K562 (cell line): ENCODE results near the gene CTBP2. TPM values are rescaled to one million over a fixed set of nuclear protein-coding genes. Genes with fewer than 3 reads are reported as not detected.

Experiments used
- ATAC-seq: fragments of 200-7000 bp; cut with Tn5 transposase; 3 replicates; pipeline ENCODE4 v1.9.1; 2020; ENCODE audit warnings: moderate library complexity
- BruUV-seq: library from RNA; stranded (reverse); fragments of 400-500 nt; replicated peaks from 2 replicates; lab custom pipeline; 2021; lab: Mats Ljungman, UMichigan
- CTCF ChIA-PET: fragments of 300-600 bp; formaldehyde crosslinking; extraction: SDS; loops from one replicate; lab custom pipeline; 2021; ENCODE audit warnings: low intra/inter-chr PET ratio; lab: Yijun Ruan, JAX
- POLR2A ChIA-PET: fragments of 300-600, 350-650 bp; sonication (Branson Sonifier 250); formaldehyde crosslinking; extraction: SDS; loops from one replicate; lab custom pipeline; 2021; ENCODE audit warnings: antibody characterized with exemption, inconsistent platforms; lab: Yijun Ruan, JAX
- DNase-seq, 4 experiments: peaks; one replicate each; pipeline versions ENCODE4 v3.0.0 to v3.0.0-alpha.2; 2011 to 2018; ENCODE audit warnings: low spot score in 3 of 4, mixed read lengths in 3 of 4; ENCODE audit errors: extremely low read depth in 1 of 4
- FAIRE-seq: peaks from 2 replicates; lab custom pipeline; 2011; peaks lifted over from hg19 to GRCh38; lab: Jason Lieb, UNC
- H2AFZ ChIP-seq: 2 replicates; pipeline ENCODE4 v1.6.0; 2011; ENCODE audit warnings: low read depth, low read length, control low read depth, inconsistent platforms
- H3K27ac ChIP-seq: fragments of 200-600 bp; 3 replicates; pipeline ENCODE4 v1.8.0; 2011; ENCODE audit warnings: low read depth, mild to moderate bottlenecking, control low read depth, inconsistent platforms, low read length, moderate library complexity, mixed read lengths; ENCODE audit errors: extremely low read depth
- H3K27me3 ChIP-seq, 2 experiments: fragments of 300-600 bp in 1 of 2; 2 replicates in 1 of 2; 3 replicates in 1 of 2; pipeline versions ENCODE4 v1.6.0 to v1.8.0; 2011; ENCODE audit warnings: inconsistent platforms in 2 of 2, low read length in 2 of 2, mild to moderate bottlenecking in 1 of 2, mixed read lengths in 1 of 2, moderate library complexity in 1 of 2; ENCODE audit not compliant: control insufficient read depth in 2 of 2, insufficient read depth in 2 of 2
- H3K36me3 ChIP-seq: fragments of 300-600 bp; 3 replicates; pipeline ENCODE4 v1.8.0; 2011; ENCODE audit warnings: mild to moderate bottlenecking, low read length, inconsistent platforms; ENCODE audit not compliant: control insufficient read depth, insufficient read depth
- H3K4me1 ChIP-seq, 2 experiments: fragments of 200-600 bp in 1 of 2; replicated peaks in 1 of 2; 2 replicates in 1 of 2; 3 replicates in 1 of 2; pipeline versions ENCODE4 v1.5.1 to v1.8.0; 2011; ENCODE audit warnings: inconsistent platforms in 2 of 2, low read length in 2 of 2, mild to moderate bottlenecking in 1 of 2, mixed read lengths in 1 of 2, moderate library complexity in 1 of 2; ENCODE audit not compliant: control insufficient read depth in 2 of 2, insufficient read depth in 2 of 2
- H3K4me2 ChIP-seq: 2 replicates; pipeline ENCODE4 v1.6.1; 2011; ENCODE audit warnings: low read length, control low read depth, inconsistent platforms, mixed read lengths; ENCODE audit not compliant: insufficient read depth
- H3K4me3 ChIP-seq: fragments of 200-600 bp; sonication (generic), shearing (Covaris generic); 2 replicates; pipeline ENCODE4 v1.5.1; 2016; ENCODE audit warnings: control low read depth, inconsistent platforms
- H3K79me2 ChIP-seq: fragments of 200-600 bp; 3 replicates; pipeline ENCODE4 v1.8.0; 2011; ENCODE audit warnings: low read length, inconsistent platforms; ENCODE audit not compliant: control insufficient read depth, insufficient read depth
- H3K9ac ChIP-seq, 2 experiments: 2 replicates each; pipeline versions ENCODE4 v1.6.0 to v1.6.1; 2011; ENCODE audit warnings: low read depth in 2 of 2, low read length in 2 of 2, control low read depth in 1 of 2, inconsistent platforms in 1 of 2, mild to moderate bottlenecking in 1 of 2, mixed read lengths in 1 of 2; ENCODE audit not compliant: insufficient read depth in 1 of 2
- H3K9me1 ChIP-seq: one replicate; pipeline ENCODE4 v1.6.0; 2011; ENCODE audit warnings: inconsistent platforms, mild to moderate bottlenecking, low read length, moderate library complexity; ENCODE audit not compliant: control insufficient read depth, insufficient read depth
- H3K9me3 ChIP-seq: replicated peaks from 2 replicates; pipeline ENCODE4 v1.5.1; 2011; ENCODE audit warnings: low read depth, low read length, inconsistent platforms; ENCODE audit not compliant: control insufficient read depth, insufficient read depth
- H4K20me1 ChIP-seq: replicated peaks from 2 replicates; pipeline ENCODE4 v1.6.1; 2011; ENCODE audit warnings: low read length, inconsistent platforms, mixed read lengths; ENCODE audit not compliant: control insufficient read depth, insufficient read depth
- EGR1 ChIP-seq: fragments of 450-650 bp; conservative IDR thresholded peaks from 2 replicates; pipeline ENCODE4 v1.6.1; 2017; ENCODE audit warnings: mild to moderate bottlenecking
- ELF4 ChIP-seq: fragments of 450-650 bp; formaldehyde crosslinking; IDR thresholded peaks from 2 replicates; pipeline ENCODE4 v1.4.0; 2022; ENCODE audit warnings: missing genetic modification characterization
- GATAD2B ChIP-seq: fragments of 450-650 bp; IDR thresholded peaks from 2 replicates; pipeline ENCODE4 v1.6.1; 2017; ENCODE audit warnings: mild to moderate bottlenecking, borderline replicate concordance
- HDAC3 ChIP-seq: fragments of 450-650 bp; IDR thresholded peaks from 2 replicates; pipeline ENCODE4 v1.6.1; 2018; ENCODE audit warnings: borderline replicate concordance, mild to moderate bottlenecking, moderate library complexity; ENCODE audit not compliant: partially characterized antibody
- HIVEP1 ChIP-seq: fragments of 250-450 bp; sonication (Bioruptor Pico); IDR thresholded peaks from 2 replicates; pipeline ENCODE4 v1.4.0; 2020; ENCODE audit warnings: mild to moderate bottlenecking
- HNRNPK ChIP-seq: fragments of 200-400 bp; formaldehyde crosslinking; IDR thresholded peaks from one replicate; pipeline ENCODE4 v1.6.1; 2018; ENCODE audit warnings: mild to moderate bottlenecking, low read depth, low read length; ENCODE audit not compliant: poor library complexity, severe bottlenecking
- HSF4 ChIP-seq: fragments of 250-450 bp; sonication (Bioruptor Pico); IDR thresholded peaks from 2 replicates; pipeline ENCODE4 v2.1.2; 2022; ENCODE audit warnings: mild to moderate bottlenecking, moderate library complexity, borderline replicate concordance
- MEF2A ChIP-seq: IDR thresholded peaks from 2 replicates; pipeline ENCODE4 v1.6.1; 2011; ENCODE audit warnings: low read depth, mild to moderate bottlenecking, low read length, moderate library complexity; ENCODE audit not compliant: control insufficient read depth
- NCOA1 ChIP-seq: fragments of 450-650 bp; IDR thresholded peaks from 2 replicates; pipeline ENCODE4 v1.6.1; 2016; ENCODE audit warnings: low read depth
- NR2F6 ChIP-seq: fragments of 450-650 bp; formaldehyde crosslinking; IDR thresholded peaks from 2 replicates; pipeline ENCODE4 v1.4.0; 2020; ENCODE audit warnings: mild to moderate bottlenecking
- SMARCA5 ChIP-seq: fragments of 450-650 bp; IDR thresholded peaks from 2 replicates; pipeline ENCODE4 v1.6.1; 2016
- ZFP1 ChIP-seq: fragments of 450-650 bp; formaldehyde crosslinking; IDR thresholded peaks from 2 replicates; pipeline ENCODE4 v1.4.0; 2020; ENCODE audit warnings: mild to moderate bottlenecking, mixed read lengths
- ZNF124 ChIP-seq: sonication (generic); formaldehyde crosslinking; IDR thresholded peaks from 2 replicates; pipeline ENCODE4 v1.8.1; 2022; ENCODE audit warnings: missing genetic modification reagents
- ZNF239 ChIP-seq: fragments of 250-450 bp; sonication (Bioruptor Pico); IDR thresholded peaks from 2 replicates; pipeline ENCODE4 v1.4.0; 2020; ENCODE audit warnings: mild to moderate bottlenecking
- WGBS: fragments of 100-300 bp; shearing (Covaris generic); methylation state at CpG from one replicate; pipeline ENCODE4 v1.1.6; 2016; ENCODE audit warnings: low coverage, mixed read lengths; ENCODE audit not compliant: insufficient coverage; ENCODE audit errors: missing lambda C conversion rate; 5-methylcytosine and 5-hydroxymethylcytosine counted together
- in situ Hi-C: fragments of 300-500 bp; cut with MboI; formaldehyde crosslinking; loops from 4 replicates; pipeline ENCODE4 v1.15.0; 2018; ENCODE audit warnings: inconsistent platforms, mixed read lengths
- intact Hi-C: fragments of 100-400 bp; cut with micrococcal nuclease; formaldehyde crosslinking; loops from 2 replicates; pipeline ENCODE4 v1.14.2; 2022
- polyA plus RNA-seq, 8 experiments: library from polyadenylated mRNA; depleted of rRNA in 4 of 8; stranded (reverse) in 5 of 8; unstranded in 3 of 8; fragments of >200 nt; fragmentation: Nextera tagmentation in 2 of 8; fragmentation: Illumina TruSeq in 1 of 8; extraction: Ambion mirVana in 2 of 8; extraction: Trizol in 1 of 8; gene quantifications; 2 replicates each; pipeline versions ENCODE4 v1.2.1 to v1.2.3, GENCODE V29; 2011 to 2014; ENCODE audit warnings: inconsistent platforms in 1 of 8, missing spikeins in 1 of 8
- total RNA-seq, 7 experiments: library from RNA; depleted of rRNA in 6 of 7; stranded (reverse); fragments of >200 nt in 6 of 7; fragmentation: Illumina TruSeq in 2 of 7; extraction: Trizol in 2 of 7; gene quantifications; 2 replicates each; pipeline versions ENCODE4 v1.2.1 to v1.2.3, GENCODE V29; 2011 to 2021; ENCODE audit warnings: low replicate concordance in 1 of 7
- TF ChIP-seq, protein P1 (sequence below): fragments of 450-650 bp; IDR thresholded peaks from 2 replicates; pipeline ENCODE4 v1.6.1; 2018; ENCODE audit warnings: mild to moderate bottlenecking, low read depth; ENCODE audit not compliant: partially characterized antibody
- TF ChIP-seq, protein P2 (sequence below): sonication (generic); formaldehyde crosslinking; IDR thresholded peaks from 2 replicates; pipeline ENCODE4 v1.8.0; 2022; ENCODE audit warnings: mild to moderate bottlenecking, missing genetic modification reagents
- TF ChIP-seq, protein P3 (sequence below): sonication (generic); formaldehyde crosslinking; IDR thresholded peaks from 2 replicates; pipeline ENCODE4 v1.8.1; 2023; ENCODE audit warnings: missing genetic modification reagents, mild to moderate bottlenecking, borderline replicate concordance

CTBP2 gene
- total and polyA plus RNA-seq, 9 of the 15 experiments (the other 6 are each of a cell fraction or from before 2014, with no cell fraction given) = 1.3 to 8.8 (median 5.1) TPM

DNA sequence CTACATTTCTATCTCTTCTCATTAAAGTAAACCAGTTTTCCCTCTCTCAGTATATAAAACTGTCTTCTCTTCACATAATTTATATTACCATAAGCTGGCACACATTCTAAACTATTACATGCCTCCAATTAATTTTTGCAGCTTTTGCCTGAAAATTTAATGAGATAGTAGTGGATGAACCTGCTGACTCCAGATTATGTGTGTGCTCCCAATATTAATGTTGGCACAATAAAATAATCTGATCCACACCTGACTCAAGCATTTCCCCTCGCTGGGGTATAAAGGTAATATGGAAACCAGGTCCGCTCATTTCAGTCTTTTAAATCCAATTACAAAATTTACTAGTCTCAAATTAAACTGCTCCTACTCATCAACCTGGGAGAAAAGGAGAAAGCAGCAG, 63.4 kb downstream of the CTBP2 start:
- Histone ChIP-seq H3K79me2 (peaks cover 87% of the 10 kb centered on the region), H3K27ac (no peak overlapping the region), H4K20me1 (peaks cover 33% of the 10 kb centered on the region; the same call in 1 of the 2 replicates), H3K27me3 (no peaks in the 10 kb centered on the region), H3K9me3 (no peaks in the 10 kb centered on the region), H3K4me1 (no peaks in the 10 kb centered on the region; a peak in 1 of 5 replicates), H3K4me2 (no peak overlapping the region), H3K36me3 (peaks cover 17% of the 10 kb centered on the region; the same call in 2 of the 3 replicates), H3K9ac (no peak overlapping the region), H3K4me3 (no peak overlapping the region), H2AFZ (no peak overlapping the region), H3K9me1 (no peaks in the 10 kb centered on the region)
- intact Hi-C loops (no loop called here), in situ Hi-C loops (no loop called here)
- CTCF ChIA-PET = no interaction called here
- no peak for ATAC-seq
- no TSS peak for BruUV-seq
- POLR2A ChIA-PET = no interaction called here
- FAIRE-seq = no peak
- 94% methylated on average over 2 of the region's 2 CpGs for WGBS
- DNase-seq = no peak
- TF ChIP-seq ZNF239 = no peak
- TF ChIP-seq HNRNPK = no peak
- TF ChIP-seq, protein P1, sequence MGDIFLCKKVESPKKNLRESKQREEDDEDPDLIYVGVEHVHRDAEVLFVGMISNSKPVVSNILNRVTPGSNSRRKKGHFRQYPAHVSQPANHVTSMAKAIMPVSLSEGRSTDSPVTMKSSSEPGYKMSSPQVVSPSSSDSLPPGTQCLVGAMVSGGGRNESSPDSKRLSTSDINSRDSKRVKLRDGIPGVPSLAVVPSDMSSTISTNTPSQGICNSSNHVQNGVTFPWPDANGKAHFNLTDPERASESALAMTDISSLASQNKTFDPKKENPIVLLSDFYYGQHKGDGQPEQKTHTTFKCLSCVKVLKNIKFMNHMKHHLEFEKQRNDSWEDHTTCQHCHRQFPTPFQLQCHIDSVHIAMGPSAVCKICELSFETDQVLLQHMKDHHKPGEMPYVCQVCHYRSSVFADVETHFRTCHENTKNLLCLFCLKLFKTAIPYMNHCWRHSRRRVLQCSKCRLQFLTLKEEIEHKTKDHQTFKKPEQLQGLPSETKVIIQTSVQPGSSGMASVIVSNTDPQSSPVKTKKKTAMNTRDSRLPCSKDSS = no peak
- TF ChIP-seq HIVEP1 (CRISPR knock-in tag) = no peak
- no peak for TF ChIP-seq NCOA1
- TF ChIP-seq GATAD2B = no peak
- TF ChIP-seq, protein P2, sequence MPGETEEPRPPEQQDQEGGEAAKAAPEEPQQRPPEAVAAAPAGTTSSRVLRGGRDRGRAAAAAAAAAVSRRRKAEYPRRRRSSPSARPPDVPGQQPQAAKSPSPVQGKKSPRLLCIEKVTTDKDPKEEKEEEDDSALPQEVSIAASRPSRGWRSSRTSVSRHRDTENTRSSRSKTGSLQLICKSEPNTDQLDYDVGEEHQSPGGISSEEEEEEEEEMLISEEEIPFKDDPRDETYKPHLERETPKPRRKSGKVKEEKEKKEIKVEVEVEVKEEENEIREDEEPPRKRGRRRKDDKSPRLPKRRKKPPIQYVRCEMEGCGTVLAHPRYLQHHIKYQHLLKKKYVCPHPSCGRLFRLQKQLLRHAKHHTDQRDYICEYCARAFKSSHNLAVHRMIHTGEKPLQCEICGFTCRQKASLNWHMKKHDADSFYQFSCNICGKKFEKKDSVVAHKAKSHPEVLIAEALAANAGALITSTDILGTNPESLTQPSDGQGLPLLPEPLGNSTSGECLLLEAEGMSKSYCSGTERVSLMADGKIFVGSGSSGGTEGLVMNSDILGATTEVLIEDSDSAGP (CRISPR knock-in tag) = no peak
- TF ChIP-seq EGR1 = no peak
- TF ChIP-seq, protein P3, sequence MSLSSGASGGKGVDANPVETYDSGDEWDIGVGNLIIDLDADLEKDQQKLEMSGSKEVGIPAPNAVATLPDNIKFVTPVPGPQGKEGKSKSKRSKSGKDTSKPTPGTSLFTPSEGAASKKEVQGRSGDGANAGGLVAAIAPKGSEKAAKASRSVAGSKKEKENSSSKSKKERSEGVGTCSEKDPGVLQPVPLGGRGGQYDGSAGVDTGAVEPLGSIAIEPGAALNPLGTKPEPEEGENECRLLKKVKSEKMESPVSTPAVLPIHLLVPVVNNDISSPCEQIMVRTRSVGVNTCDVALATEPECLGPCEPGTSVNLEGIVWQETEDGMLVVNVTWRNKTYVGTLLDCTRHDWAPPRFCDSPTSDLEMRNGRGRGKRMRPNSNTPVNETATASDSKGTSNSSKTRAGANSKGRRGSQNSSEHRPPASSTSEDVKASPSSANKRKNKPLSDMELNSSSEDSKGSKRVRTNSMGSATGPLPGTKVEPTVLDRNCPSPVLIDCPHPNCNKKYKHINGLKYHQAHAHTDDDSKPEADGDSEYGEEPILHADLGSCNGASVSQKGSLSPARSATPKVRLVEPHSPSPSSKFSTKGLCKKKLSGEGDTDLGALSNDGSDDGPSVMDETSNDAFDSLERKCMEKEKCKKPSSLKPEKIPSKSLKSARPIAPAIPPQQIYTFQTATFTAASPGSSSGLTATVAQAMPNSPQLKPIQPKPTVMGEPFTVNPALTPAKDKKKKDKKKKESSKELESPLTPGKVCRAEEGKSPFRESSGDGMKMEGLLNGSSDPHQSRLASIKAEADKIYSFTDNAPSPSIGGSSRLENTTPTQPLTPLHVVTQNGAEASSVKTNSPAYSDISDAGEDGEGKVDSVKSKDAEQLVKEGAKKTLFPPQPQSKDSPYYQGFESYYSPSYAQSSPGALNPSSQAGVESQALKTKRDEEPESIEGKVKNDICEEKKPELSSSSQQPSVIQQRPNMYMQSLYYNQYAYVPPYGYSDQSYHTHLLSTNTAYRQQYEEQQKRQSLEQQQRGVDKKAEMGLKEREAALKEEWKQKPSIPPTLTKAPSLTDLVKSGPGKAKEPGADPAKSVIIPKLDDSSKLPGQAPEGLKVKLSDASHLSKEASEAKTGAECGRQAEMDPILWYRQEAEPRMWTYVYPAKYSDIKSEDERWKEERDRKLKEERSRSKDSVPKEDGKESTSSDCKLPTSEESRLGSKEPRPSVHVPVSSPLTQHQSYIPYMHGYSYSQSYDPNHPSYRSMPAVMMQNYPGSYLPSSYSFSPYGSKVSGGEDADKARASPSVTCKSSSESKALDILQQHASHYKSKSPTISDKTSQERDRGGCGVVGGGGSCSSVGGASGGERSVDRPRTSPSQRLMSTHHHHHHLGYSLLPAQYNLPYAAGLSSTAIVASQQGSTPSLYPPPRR (CRISPR knock-in tag) = no peak
- TF ChIP-seq SMARCA5 = no peak
- no peak for TF ChIP-seq ELF4 (CRISPR knock-in tag)
- no peak for TF ChIP-seq ZFP1
- TF ChIP-seq HDAC3 = no peak
- no peak for TF ChIP-seq MEF2A
- no peak for TF ChIP-seq NR2F6 (CRISPR knock-in tag)
- no peak for TF ChIP-seq HSF4
- TF ChIP-seq ZNF124 (CRISPR knock-in tag) = no peak
